ENCODE measurements around the gene RASSF5.

DNA sequence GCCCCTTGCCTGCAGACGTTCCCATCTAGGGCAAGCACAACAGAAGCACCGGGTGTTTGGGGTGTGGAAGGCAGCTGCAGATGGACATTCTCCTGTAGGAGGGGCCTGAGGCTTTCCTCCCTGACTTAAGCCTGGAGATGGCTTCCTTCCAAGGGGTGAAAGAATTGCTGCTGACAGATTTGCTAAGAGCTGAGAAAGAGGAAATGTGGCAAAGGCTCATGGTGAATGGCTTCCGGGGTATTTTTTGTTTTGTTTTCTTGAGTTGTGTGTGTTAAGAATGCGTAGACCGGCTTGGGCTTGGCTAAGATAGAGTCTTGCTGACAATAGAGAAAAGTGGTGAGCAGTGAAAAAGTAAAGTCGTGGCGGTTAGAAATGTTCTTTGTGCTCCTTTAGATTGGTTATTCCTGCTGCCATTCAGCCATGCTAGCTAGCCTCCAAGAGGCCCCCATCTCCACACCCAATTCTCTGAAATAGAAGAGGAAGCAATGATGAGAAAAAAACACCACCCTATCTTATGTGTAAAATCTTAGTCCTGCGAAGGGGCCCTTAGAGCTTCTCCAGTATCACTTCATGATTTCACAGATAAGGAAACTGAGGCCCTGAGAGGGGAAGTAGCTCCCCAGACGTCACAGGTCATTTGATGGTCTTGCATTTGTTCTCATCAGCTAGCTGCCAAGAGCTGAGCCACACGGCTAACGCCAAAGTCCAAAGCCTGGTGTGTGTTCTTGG is 68.0 kb downstream of the RASSF5 start:
- TF ChIP-seq POLR2A (IDR thresholded peaks at IDR 0.05): no peak
- TF ChIP-seq, protein P1, sequence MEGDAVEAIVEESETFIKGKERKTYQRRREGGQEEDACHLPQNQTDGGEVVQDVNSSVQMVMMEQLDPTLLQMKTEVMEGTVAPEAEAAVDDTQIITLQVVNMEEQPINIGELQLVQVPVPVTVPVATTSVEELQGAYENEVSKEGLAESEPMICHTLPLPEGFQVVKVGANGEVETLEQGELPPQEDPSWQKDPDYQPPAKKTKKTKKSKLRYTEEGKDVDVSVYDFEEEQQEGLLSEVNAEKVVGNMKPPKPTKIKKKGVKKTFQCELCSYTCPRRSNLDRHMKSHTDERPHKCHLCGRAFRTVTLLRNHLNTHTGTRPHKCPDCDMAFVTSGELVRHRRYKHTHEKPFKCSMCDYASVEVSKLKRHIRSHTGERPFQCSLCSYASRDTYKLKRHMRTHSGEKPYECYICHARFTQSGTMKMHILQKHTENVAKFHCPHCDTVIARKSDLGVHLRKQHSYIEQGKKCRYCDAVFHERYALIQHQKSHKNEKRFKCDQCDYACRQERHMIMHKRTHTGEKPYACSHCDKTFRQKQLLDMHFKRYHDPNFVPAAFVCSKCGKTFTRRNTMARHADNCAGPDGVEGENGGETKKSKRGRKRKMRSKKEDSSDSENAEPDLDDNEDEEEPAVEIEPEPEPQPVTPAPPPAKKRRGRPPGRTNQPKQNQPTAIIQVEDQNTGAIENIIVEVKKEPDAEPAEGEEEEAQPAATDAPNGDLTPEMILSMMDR (IDR thresholded peaks at IDR 0.05): no peak
